ENCODE measurements around the gene SELPLG. TPM values are rescaled to one million over a fixed set of nuclear protein-coding genes. Genes with fewer than 3 reads are reported as not detected.

The SELPLG gene
- total RNA-seq, 1 donor from 2014 or later, result 31.9 TPM

GRCh38 chr12:108629824-108630476 lies 3.7 kb downstream of the SELPLG start:
- Histone ChIP-seq H3K27ac (peak overlapping the region; percentile 75), H3K36me3 (no peaks in the 10 kb centered on the region), H3K9me3 (no peaks in the 10 kb centered on the region), H3K4me3 (peak overlapping the region; percentile 31), H3K4me1 (peaks cover 59% of the 10 kb centered on the region), H3K27me3 (no peaks in the 10 kb centered on the region)
- ATAC-seq (peak; percentile 28), DNase-seq (peak; percentile 78)
- TF ChIP-seq CTCF (IDR thresholded peaks at IDR 0.05), result no peak
- intact Hi-C loops (cut with DNase I), result no loop called here

GRCh38 chr12:108629151-108629550 lies 4.5 kb downstream of the SELPLG start:
- DNase-seq (no peak), ATAC-seq (no peak)
- Histone ChIP-seq H3K36me3 (no peaks in the 10 kb centered on the region), H3K27me3 (no peaks in the 10 kb centered on the region), H3K27ac (peak overlapping the region; percentile 75), H3K4me3 (peak overlapping the region; percentile 31), H3K4me1 (peaks cover 52% of the 10 kb centered on the region), H3K9me3 (no peaks in the 10 kb centered on the region)
- no peak for TF ChIP-seq CTCF (IDR thresholded peaks at IDR 0.05)
- intact Hi-C loops (cut with DNase I), result no loop called here

GRCh38 chr12:108627134-108627920 lies 6.4 kb downstream of the SELPLG start:
- Histone ChIP-seq H3K36me3 (no peaks in the 10 kb centered on the region), H3K4me3 (no peak overlapping the region), H3K4me1 (peaks cover 43% of the 10 kb centered on the region), H3K27ac (peak overlapping the region; percentile 47), H3K27me3 (no peaks in the 10 kb centered on the region), H3K9me3 (no peaks in the 10 kb centered on the region)
- intact Hi-C loops (cut with DNase I), result no loop called here
- DNase-seq, result no peak
- no peak for TF ChIP-seq CTCF (IDR thresholded peaks at IDR 0.05)
- no peak for ATAC-seq

GRCh38 chr12:108625228-108625627 lies 8.5 kb downstream of the SELPLG start:
- no peak for DNase-seq
- Histone ChIP-seq H3K4me3 (no peak overlapping the region), H3K27ac (no peak overlapping the region), H3K9me3 (no peaks in the 10 kb centered on the region), H3K36me3 (no peaks in the 10 kb centered on the region), H3K4me1 (peaks cover 34% of the 10 kb centered on the region), H3K27me3 (no peaks in the 10 kb centered on the region)
- TF ChIP-seq CTCF (IDR thresholded peaks at IDR 0.05), result no peak
- no peak for ATAC-seq
- intact Hi-C loops (cut with DNase I), result no loop called here

- ATAC-seq (no peak), DNase-seq (no peak)
- Histone ChIP-seq H3K27ac (no peak overlapping the region), H3K4me3 (no peak overlapping the region), H3K27me3 (no peaks in the 10 kb centered on the region), H3K36me3 (no peaks in the 10 kb centered on the region), H3K4me1 (peaks cover 21% of the 10 kb centered on the region), H3K9me3 (no peaks in the 10 kb centered on the region)
- intact Hi-C loops (cut with DNase I), result no loop called here
- TF ChIP-seq CTCF (IDR thresholded peaks at IDR 0.05), result no peak
Measured at GRCh38 chr12:108623577-108623976, 10.1 kb downstream of the SELPLG start.

All from upper lobe of right lung (tissue), 1 donor.